ENCODE data around the gene STIP1.

The STIP1 gene

DNA sequence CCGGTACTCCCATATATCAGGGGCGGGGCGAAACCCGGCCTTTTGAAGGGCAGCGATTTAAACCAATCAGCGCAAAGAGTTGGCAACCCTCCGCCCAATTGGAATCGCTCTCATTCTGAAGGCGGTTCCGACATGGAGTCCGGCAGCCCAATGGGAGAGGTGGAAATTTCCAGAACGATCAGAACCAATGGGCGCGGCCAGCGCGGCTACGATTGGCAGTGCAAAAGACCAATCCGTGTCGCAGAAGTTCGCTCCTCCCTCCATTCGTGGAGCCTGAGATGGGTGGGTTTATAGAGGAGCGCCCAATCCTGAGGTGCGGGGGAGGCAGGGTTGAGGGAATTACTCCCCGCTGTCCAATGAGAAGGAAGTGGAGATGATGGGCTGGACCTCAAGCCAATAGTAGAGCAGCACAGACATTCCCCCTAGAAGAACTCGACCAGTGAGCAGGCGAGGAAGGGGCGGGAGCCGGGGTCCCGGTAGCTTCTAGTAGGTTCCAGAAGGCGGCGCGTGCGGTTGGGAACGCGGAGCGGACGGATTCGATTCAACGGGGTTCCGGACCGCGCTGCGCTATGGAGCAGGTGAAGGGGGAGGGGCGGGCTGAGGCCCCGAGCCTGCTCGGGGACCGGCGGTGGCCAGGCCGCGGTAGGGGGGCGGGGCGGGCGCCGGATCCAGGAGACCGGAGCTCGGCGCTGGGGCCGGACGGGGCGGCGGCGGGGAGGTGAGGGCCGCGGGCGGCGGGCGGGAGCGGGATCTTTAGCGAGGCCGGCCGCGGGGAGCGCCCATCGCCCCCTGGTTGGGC is at the start of gene STIP1:
STIP1 (plus strand) TSS at position 479 of the 799 bp plus-strand sequence; CDS start at position 570, 91 bp downstream.
- peak; percentile 100 for DNase-seq

DNA sequence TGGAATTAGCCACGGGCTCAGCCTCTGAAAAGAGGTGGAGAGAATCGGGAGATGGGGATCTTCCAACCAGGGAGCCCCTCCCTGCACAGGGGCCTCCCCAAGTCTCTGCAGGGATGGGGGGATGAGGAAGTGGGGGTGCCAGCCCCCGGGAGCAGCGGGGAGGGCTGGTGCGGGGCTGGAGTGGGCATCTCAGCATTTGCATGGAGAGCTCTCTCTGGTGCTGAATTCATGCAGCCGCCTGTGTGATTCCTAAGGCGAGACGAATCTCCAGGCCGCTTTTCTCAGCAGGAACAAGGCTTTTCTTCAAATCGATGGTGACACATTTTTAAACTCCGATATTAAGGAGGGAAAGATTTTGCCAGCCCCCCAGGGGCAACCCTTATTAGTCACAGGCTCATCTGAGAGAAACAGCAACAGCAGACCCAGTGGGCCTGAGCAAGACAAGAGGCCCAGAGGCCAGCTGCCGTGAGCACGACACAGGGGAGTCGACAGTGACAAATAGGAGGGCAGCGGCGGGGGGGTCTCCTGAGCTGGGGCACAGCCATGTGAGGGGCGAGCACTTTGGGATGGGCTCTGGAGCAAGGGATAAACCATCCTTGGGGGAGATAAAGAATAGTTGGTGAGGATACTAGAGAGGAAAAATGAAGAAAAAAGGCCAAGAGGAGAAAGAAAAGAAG is 49.1 kb upstream of the STIP1 start:
- no peak for DNase-seq

GRCh38 chr11:64138398-64138797 is 47.6 kb upstream of the STIP1 start:
- no peak for DNase-seq

GRCh38 chr11:64139049-64139448 is 46.9 kb upstream of the STIP1 start:
- no peak for DNase-seq

DNA sequence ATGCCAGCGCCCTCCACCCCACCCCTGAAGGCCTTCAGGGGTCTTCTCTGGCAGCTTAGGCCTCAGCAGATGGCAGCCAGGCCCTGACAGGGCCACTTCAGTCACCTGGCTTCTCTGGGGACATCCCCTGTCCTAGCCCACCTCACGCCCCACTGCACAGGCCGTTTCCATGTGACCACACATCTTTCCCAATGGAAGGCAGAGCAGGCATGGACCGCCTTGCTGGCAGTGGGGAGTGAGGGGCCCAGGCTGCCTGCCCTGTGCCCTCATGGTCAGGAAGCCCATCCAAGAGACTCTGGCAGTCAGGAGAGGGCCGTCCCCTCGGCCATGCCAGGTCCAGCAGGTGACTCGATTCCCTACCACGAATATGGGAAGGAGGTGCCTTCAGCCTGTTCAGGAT is 45.9 kb upstream of the STIP1 start:
- DNase-seq = no peak

DNA sequence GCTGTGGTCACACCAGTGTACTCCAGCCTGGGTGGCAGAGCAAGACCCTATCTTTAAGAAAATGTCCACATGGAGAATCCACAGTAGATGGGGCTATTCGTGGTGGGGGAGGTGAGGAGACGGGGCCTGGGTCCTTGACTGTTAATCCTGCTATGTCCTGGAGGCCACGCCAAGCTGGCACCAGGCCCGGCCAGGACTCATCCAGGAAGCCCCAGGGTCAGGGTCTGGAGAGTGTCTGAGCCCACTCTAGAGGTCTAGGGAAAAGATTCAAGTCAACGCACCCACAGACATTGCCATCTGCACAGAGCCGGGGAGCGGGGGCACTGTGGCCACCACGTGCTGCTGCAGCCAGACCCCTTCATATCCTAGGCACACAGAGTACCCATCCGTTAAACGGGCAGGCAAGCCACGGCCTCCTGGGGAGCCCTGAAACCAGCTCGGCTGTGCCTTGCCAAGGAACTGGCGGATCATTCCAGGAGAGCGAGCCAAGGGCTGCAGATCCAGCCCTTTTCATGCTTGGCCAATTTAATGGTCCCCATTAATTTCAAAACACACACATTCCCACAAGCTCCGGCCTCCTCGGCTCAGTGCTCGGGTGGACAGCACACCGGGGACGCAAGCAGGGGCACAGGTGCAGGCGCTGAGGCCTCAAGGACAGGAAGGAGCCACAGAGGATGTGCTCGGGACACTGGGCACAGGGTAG is 44.7 kb upstream of the STIP1 start:
- DNase-seq = no peak

GRCh38 chr11:64144587-64145472 is 41.1 kb upstream of the STIP1 start:
- DNase-seq = no peak

DNA sequence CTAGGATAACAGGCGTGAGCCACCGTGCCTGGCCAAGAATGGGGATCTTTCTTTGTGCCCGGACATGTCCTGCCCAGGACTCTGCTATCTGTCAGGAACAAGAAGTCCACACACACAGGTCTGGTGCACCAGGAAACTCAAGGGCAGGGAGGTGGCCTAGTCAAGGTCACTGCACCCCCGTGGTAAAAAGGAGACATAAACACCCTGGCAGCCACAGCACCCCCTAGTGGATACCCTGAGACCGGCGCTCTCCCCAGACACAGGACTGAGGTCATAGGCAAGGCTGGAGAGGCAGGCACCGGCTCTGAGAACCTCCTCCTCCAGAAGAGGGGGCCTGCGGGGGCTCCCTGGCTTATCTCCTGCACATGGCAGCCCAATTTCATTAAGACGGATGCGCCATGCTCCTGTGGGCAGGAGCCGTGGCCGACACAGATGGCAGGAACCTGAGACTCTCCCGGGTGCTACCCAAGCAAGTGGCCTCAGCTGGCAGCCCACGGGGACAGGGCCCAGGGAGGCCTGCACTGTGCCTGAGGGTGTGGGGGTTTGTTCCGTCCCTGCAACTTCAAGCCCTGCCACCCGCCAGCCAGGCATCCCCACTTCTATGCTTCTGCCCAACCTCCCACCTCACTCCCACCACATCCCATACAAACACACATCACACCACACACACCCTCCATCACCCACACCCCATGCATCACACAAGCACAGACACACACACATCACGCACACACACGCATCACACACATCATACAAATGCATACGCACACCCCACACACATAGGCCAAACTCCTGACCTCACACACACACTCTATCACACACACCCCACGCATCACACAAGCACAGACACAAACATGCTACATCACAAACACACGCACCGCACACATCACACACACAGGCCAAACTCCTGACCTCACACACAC is 39.7 kb upstream of the STIP1 start:
- peak; percentile 60 for DNase-seq

DNA sequence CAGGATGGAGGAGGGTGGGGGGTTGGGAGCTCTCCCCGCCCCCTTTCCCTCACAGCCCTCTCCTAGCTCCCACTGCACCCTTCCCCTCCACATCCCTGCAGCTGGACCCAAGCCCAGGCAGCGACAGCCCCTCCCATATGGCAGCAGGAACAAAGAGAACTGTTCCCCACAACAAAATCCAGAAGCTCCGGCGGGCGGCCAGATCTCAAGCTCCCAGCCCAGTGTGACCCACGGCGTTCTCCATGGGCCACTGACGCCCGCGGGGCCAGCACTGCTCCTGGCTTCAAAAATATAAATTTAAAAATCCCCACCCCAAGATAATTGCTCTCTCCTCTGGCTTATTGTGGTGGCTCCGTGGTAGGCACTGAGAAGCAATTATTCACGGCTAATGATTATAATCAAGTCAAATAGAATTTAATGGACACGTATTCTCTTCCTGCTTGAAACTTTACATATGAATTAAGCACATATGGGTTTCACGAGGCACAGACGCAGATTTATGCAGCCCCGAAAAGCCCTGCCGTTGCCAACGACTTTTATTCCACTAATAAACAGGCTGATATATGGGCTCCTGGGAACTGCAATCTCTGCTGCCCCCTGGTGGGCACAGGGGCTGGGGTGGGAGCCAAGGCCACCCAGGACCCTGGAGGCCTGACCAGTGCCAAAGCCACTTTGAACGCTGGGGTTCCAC is 37.6 kb upstream of the STIP1 start:
- peak; percentile 64 for DNase-seq

- DNase-seq = no peak
Measured at GRCh38 chr11:64148917-64149617, 36.9 kb upstream of the STIP1 start.

DNA sequence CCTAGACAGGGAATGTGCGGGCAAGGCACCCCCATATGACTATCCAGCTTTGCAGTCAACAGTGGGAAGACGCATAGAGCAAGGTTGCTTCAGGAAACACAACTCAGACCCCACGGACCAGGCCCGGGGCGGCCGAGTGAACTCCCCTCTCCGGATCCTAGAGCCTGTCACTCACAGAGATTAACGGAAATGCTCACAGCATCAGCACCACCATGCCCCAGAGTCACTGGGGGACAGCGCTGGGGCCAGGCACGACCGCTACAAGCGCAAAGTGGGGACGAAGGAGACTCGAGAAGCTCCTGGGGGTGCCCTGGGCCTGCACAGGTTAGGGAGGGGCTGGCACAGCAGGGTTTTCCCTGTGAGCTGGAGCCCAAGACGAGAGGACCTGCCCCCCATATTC is 35.9 kb upstream of the STIP1 start:
- DNase-seq = no peak

GRCh38 chr11:64150481-64151239 is 35.3 kb upstream of the STIP1 start:
- DNase-seq = no peak

GRCh38 chr11:64151337-64151736 is 34.6 kb upstream of the STIP1 start:
- DNase-seq = no peak

DNA sequence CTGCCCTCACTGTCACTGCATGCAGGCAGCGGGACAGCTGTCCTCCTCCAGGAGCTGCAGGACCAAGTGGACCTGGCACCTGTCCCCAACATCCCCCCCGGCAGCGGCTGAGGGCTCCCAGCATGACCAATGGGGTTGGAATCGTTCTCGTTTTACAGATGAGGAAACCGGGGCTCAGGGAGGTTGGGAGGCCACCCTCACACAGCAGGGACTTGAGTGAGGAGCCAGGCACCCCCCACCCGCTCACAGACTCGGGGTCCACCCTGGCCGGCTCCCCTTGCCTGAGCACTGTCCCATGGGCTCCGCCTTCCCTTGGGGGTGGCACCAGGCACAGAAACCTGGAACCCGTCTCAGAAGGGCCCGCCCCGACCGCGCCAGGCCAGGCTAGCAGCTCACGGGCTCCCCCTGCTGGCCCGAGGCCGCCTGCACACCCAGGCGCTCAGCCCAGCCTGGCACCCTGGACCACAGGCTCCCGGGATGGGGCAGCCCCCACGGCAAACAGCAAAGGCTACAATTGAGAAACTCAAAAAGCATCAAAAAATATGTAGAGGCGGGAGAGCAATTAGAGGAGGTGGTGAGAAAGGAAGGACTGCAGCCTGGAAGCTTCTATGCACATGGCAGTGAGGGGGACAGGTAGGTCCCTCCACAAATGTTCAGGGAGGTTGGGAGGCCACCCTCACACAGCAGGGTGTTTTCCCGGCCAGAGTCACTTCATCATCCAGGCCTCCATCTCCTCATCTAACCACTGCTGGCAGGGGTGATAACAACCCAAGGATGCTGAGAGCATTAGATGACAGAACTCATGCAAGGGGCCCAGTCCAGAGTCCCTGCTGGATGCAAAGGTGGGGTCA is 32.9 kb upstream of the STIP1 start:
- DNase-seq = peak; percentile 64

GRCh38 chr11:64153812-64154211 is 32.2 kb upstream of the STIP1 start:
- DNase-seq = no peak

DNA sequence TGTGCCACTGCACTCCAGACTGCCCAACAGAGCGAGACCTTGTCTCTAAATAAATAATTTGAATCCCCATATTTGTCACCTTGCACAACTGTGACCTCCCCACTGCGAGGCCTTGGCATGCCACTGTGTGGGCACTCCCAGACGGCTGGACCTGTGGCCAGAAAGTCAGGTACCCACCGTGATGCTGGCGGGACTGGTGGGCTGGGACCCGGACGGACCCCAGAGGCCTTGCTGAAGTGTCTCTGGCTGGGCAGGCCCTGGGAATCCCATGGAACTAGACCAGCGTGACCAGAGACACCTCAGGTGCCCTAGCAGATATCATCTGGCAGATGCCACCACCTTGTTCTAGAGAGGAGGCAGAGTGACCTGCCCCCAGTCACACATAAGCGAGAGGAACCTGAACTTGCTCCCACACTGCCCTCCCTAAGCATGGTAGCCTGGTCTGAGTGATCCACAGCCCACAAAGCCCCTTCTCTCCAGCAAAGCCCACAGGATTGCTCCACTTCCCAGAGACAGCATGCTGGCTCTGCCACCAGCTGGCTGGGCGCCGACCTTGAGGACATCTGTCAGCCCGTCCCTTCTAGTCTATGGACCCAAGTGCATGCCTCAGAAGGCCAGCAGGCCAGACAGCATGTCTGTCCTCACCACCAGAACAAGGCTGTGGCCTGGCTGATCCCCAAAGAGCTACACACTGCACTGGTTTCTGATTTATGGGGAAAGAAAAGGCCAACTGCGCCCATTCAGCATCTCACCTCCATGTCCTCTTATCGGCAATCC is 29.5 kb upstream of the STIP1 start:
- no peak for DNase-seq

- no peak for DNase-seq
Measured at GRCh38 chr11:64157631-64158394, 28.2 kb upstream of the STIP1 start.

Data from CD4-positive, alpha-beta T cell treated with Interleukin-15 for 1 hour (primary cell).